ENCODE measurements around the gene MCU. TPM values are rescaled to one million over a fixed set of nuclear protein-coding genes. Genes with fewer than 3 reads are reported as not detected.

MCU gene
- polyA plus RNA-seq, 1 of the 3 experiments (the other 2 are of a cell fraction): 20.6 TPM

- H3K79me2 ChIP-seq (ENCODE audit: insufficient read depth): peaks cover 19% of the 10 kb centered on the region
- 80% methylated on average over 6 of the region's 6 CpGs for WGBS (ENCODE audit: low lambda C conversion rate)
- H3K4me2 ChIP-seq: peak overlapping the region; percentile 52; the same call in 1 of the 2 replicates
- H3K9ac ChIP-seq: no peak overlapping the region
- no peak for DNase-seq
- peak overlapping the region in 1 of 2 experiments; percentile 24; a peak in 2 of 4 replicates for H3K27ac ChIP-seq (ENCODE audit: low read depth in 2 of 2, low read length in 1 of 2)
- H3K36me3 ChIP-seq (replicated peaks in 1 of 2; ENCODE audit: control insufficient read depth in 1 of 2, insufficient read depth in 2 of 2, low read length in 1 of 2): no peaks in the 10 kb centered on the region
- no peaks in the 10 kb centered on the region for H3K9me3 ChIP-seq
- H2AFZ ChIP-seq (ENCODE audit: low read depth): no peak overlapping the region
- no peaks in the 10 kb centered on the region for H3K9me2 ChIP-seq
- no peak overlapping the region for H3K4me3 ChIP-seq (ENCODE audit: low read depth in 2 of 2, low read length in 1 of 2)
- no peak for TF ChIP-seq ZBTB33 (IDR thresholded peaks at IDR 0.05; ENCODE audit: borderline replicate concordance, low read depth)
- TF ChIP-seq ELF1 (IDR thresholded peaks at IDR 0.05): no peak
- no peak for TF ChIP-seq RCOR1 (IDR thresholded peaks at IDR 0.05; ENCODE audit: low read length)
- TF ChIP-seq SIN3A (IDR thresholded peaks at IDR 0.05; ENCODE audit: borderline replicate concordance, low read depth, low read length): no peak
- TF ChIP-seq GATA2 (CRISPR knock-in tag; IDR thresholded peaks at IDR 0.05): no peak
- TF ChIP-seq IRF3 (IDR thresholded peaks at IDR 0.05; ENCODE audit: low read depth, low read length): no peak
- no peak for TF ChIP-seq EP300 (IDR thresholded peaks at IDR 0.05; ENCODE audit: borderline replicate concordance in 1 of 2, low read depth in 1 of 2, low read length in 1 of 2)
- no peak for TF ChIP-seq NRF1 (IDR thresholded peaks at IDR 0.05; ENCODE audit: low read depth, low read length)
- no peak for TF ChIP-seq RFX5 (IDR thresholded peaks at IDR 0.05; ENCODE audit: low read length)
- TF ChIP-seq POLR2AphosphoS5 (IDR thresholded peaks at IDR 0.05; ENCODE audit: low read depth, low read length): no peak
- TF ChIP-seq EZH2phosphoT487 (IDR thresholded peaks at IDR 0.05; ENCODE audit: borderline replicate concordance, low read depth): no peak
- no peak for TF ChIP-seq MAX (IDR thresholded peaks at IDR 0.05; ENCODE audit: low read depth)
- H3K27me3 ChIP-seq (ENCODE audit: insufficient read depth): no peaks in the 10 kb centered on the region
- H4K20me1 ChIP-seq (ENCODE audit: insufficient read depth): no peaks in the 10 kb centered on the region
- peaks cover 25% of the 10 kb centered on the region for H3F3A ChIP-seq (replicated peaks; ENCODE audit: insufficient read depth)
- H3K4me1 ChIP-seq (ENCODE audit: control insufficient read depth in 1 of 2, insufficient read depth in 2 of 2, low read depth in 1 of 2, low read length in 1 of 2): peaks cover 6 to 9% of the 10 kb centered on the region in 2 experiments; a peak in 3 of 4 replicates
- POLR2A ChIA-PET: no interaction called here
- CTCF ChIA-PET: no interaction called here
Measured at GRCh38 chr10:72800741-72801092, 108.8 kb downstream of the MCU start.

GRCh38 chr10:72801263-72801868 is 109.4 kb downstream of the MCU start:
- Histone ChIP-seq H3K4me3 (ENCODE audit: low read depth in 2 of 2, low read length in 1 of 2) (no peak overlapping the region), H4K20me1 (ENCODE audit: insufficient read depth) (no peaks in the 10 kb centered on the region), H3K4me2 (no peak overlapping the region), H3K36me3 (replicated peaks in 1 of 2; ENCODE audit: control insufficient read depth in 1 of 2, insufficient read depth in 2 of 2, low read length in 1 of 2) (no peaks in the 10 kb centered on the region), H3K27me3 (ENCODE audit: insufficient read depth) (no peaks in the 10 kb centered on the region), H3F3A (replicated peaks; ENCODE audit: insufficient read depth) (peaks cover 25% of the 10 kb centered on the region), H3K27ac (ENCODE audit: low read depth in 2 of 2, low read length in 1 of 2) (peak overlapping the region in 1 of 2 experiments; percentile 24; a peak in 1 of 4 replicates), H3K79me2 (ENCODE audit: insufficient read depth) (peaks cover 13% of the 10 kb centered on the region), H3K9ac (no peak overlapping the region), H3K4me1 (ENCODE audit: control insufficient read depth in 1 of 2, insufficient read depth in 2 of 2, low read depth in 1 of 2, low read length in 1 of 2) (peaks cover 6 to 9% of the 10 kb centered on the region in 2 experiments; a peak in 3 of 4 replicates), H3K9me3 (no peaks in the 10 kb centered on the region), H3K9me2 (no peaks in the 10 kb centered on the region), H2AFZ (ENCODE audit: low read depth) (no peak overlapping the region)
- WGBS (ENCODE audit: low lambda C conversion rate): 98% methylated on average over 5 of the region's 5 CpGs
- no peak for DNase-seq
- ChIA-PET CTCF (interaction anchor here (2.2 kb wide), 1 partner anchor 9 kb away, joined by 5 read pairs; no protein-coding TSS in a partner anchor), POLR2A (no interaction called here)
- TF ChIP-seq USF2 (IDR thresholded peaks at IDR 0.05; ENCODE audit: borderline replicate concordance, low read depth, low read length) (no peak), MAX (IDR thresholded peaks at IDR 0.05; ENCODE audit: low read depth) (no peak), NRF1 (IDR thresholded peaks at IDR 0.05; ENCODE audit: low read depth, low read length) (no peak), NFIC (IDR thresholded peaks at IDR 0.05; ENCODE audit: borderline replicate concordance) (no peak), ELF1 (IDR thresholded peaks at IDR 0.05) (no peak), TEAD4 (IDR thresholded peaks at IDR 0.05; ENCODE audit: borderline replicate concordance, insufficient read depth) (no peak), MXI1 (IDR thresholded peaks at IDR 0.05; ENCODE audit: low read depth, low read length) (no peak), RFX5 (IDR thresholded peaks at IDR 0.05; ENCODE audit: low read length) (no peak), SIN3A (IDR thresholded peaks at IDR 0.05; ENCODE audit: borderline replicate concordance, low read depth, low read length) (no peak), USF1 (IDR thresholded peaks at IDR 0.05; ENCODE audit: borderline replicate concordance, low read depth) (no peak), MEF2A (IDR thresholded peaks at IDR 0.05; ENCODE audit: borderline replicate concordance, low read depth) (no peak)

Data from SK-N-SH (cell line).